HCT116 (cell line): Measurements from ENCODE around the gene SCAI. TPM values are rescaled to one million over a fixed set of nuclear protein-coding genes. Genes with fewer than 3 reads are reported as not detected.

Experiments used
- ATAC-seq: fragments of 200-7000 bp; cut with Tn5 transposase; 2 replicates; pipeline ENCODE4 v1.9.1; 2020; ENCODE audit warnings: mild to moderate bottlenecking, moderate library complexity
- BruUV-seq: library from RNA; stranded (reverse); fragments of 400-500 nt; replicated peaks from 2 replicates; lab custom pipeline; 2021; lab: Mats Ljungman, UMichigan
- CTCF ChIA-PET: fragments of 300-600 bp; sonication (Branson Sonifier 250); formaldehyde crosslinking; loops from one replicate; lab custom pipeline; 2021; ENCODE audit warnings: antibody characterized with exemption; lab: Charles Lee
- POLR2A ChIA-PET: fragments of 300-600, 350-600 bp; sonication (Branson Sonifier 250); formaldehyde crosslinking; loops from one replicate; lab custom pipeline; 2021; ENCODE audit warnings: antibody characterized with exemption; lab: Charles Lee
- RAD21 ChIA-PET, 2 experiments: fragments of 300-600 bp; sonication (Branson Sonifier 250); formaldehyde crosslinking; loops; one replicate each; lab custom pipeline; 2023; ENCODE audit warnings: low total read pairs in 2 of 2; ENCODE audit not compliant: uncharacterized antibody in 2 of 2, unreplicated experiment in 2 of 2, low non-redundant PET in 1 of 2; lab: Charles Lee
- DNase-seq: peaks from one replicate; pipeline ENCODE4 v3.0.0-alpha.2; 2010; ENCODE audit warnings: low read depth, low spot score
- H2AFZ ChIP-seq: fragments of 200-600 bp; shearing (Covaris generic), sonication (generic); 2 replicates; pipeline ENCODE4 v1.6.1; 2017; ENCODE audit warnings: low read depth, mixed run types, mixed read lengths, antibody characterized with exemption, low read length; ENCODE audit not compliant: poor library complexity, severe bottlenecking
- H3K27ac ChIP-seq: 2 replicates; pipeline ENCODE4 v1.5.1; 2012; ENCODE audit warnings: low read depth, low read length
- H3K27me3 ChIP-seq: fragments of 200-600 bp; sonication (generic); 2 replicates; pipeline ENCODE4 v1.6.1; 2016; ENCODE audit warnings: mixed run types, low read length, mixed read lengths; ENCODE audit not compliant: insufficient read depth
- H3K36me3 ChIP-seq, 2 experiments: fragments of 200-500 bp in 1 of 2; fragments of 200-600 bp in 1 of 2; sonication (Bioruptor generic) in 1 of 2; sonication (generic) in 1 of 2; 2 replicates each; pipeline versions ENCODE4 v1.5.1 to v1.6.1; 2014 to 2016; ENCODE audit warnings: low read length in 2 of 2, inconsistent platforms in 1 of 2, mixed read lengths in 1 of 2, mixed run types in 1 of 2; ENCODE audit not compliant: insufficient read depth in 2 of 2, control insufficient read depth in 1 of 2
- H3K4me1 ChIP-seq, 2 experiments: fragments of 200-600 bp in 1 of 2; sonication (generic) in 1 of 2; 2 replicates each; pipeline versions ENCODE4 v1.5.1 to v1.6.1; 2012 to 2017; ENCODE audit warnings: low read length in 2 of 2, inconsistent platforms in 1 of 2, mild to moderate bottlenecking in 1 of 2, mixed read lengths in 1 of 2, mixed run types in 1 of 2, moderate library complexity in 1 of 2; ENCODE audit not compliant: insufficient read depth in 2 of 2, control insufficient read depth in 1 of 2
- H3K4me2 ChIP-seq: fragments of 200-600 bp; sonication (generic); 2 replicates; pipeline ENCODE4 v1.6.1; 2017; ENCODE audit warnings: mixed run types, low read length, mixed read lengths
- H3K4me3 ChIP-seq, 2 experiments: fragments of 200-600 bp in 1 of 2; sonication (generic) in 1 of 2; replicated peaks in 1 of 2; 2 replicates each; pipeline ENCODE4 v1.5.1; 2011 to 2016; ENCODE audit warnings: low read length in 2 of 2, control low read depth in 1 of 2, low read depth in 1 of 2, mild to moderate bottlenecking in 1 of 2, mixed read lengths in 1 of 2, mixed run types in 1 of 2
- H3K79me2 ChIP-seq: fragments of 200-600 bp; sonication (generic); 2 replicates; pipeline ENCODE4 v1.6.1; 2017; ENCODE audit warnings: mild to moderate bottlenecking, mixed run types, low read length, moderate library complexity, mixed read lengths; ENCODE audit not compliant: insufficient read depth
- H3K9ac ChIP-seq: fragments of 200-600 bp; sonication (generic); 2 replicates; pipeline ENCODE4 v1.6.1; 2016; ENCODE audit warnings: low read length, mixed read lengths
- H3K9me2 ChIP-seq: fragments of 200-600 bp; sonication (generic), shearing (Covaris generic); 2 replicates; pipeline ENCODE4 v1.6.1; 2017; ENCODE audit warnings: mixed run types, mild to moderate bottlenecking, moderate library complexity; ENCODE audit not compliant: insufficient read depth
- H3K9me3 ChIP-seq, 2 experiments: fragments of 200-500 bp in 1 of 2; fragments of 200-600 bp in 1 of 2; sonication (Bioruptor generic) in 1 of 2; sonication (generic) in 1 of 2; 2 replicates each; pipeline ENCODE4 v1.6.1; 2014 to 2017; ENCODE audit warnings: low read length in 2 of 2, mixed read lengths in 2 of 2, inconsistent platforms in 1 of 2, low read depth in 1 of 2, mild to moderate bottlenecking in 1 of 2, mixed run types in 1 of 2, moderate library complexity in 1 of 2; ENCODE audit not compliant: control insufficient read depth in 1 of 2, insufficient read depth in 1 of 2
- H4K20me1 ChIP-seq: fragments of 200-600 bp; sonication (generic), shearing (Covaris generic); 2 replicates; pipeline ENCODE4 v1.6.1; 2017; ENCODE audit warnings: mixed run types, mild to moderate bottlenecking, moderate library complexity; ENCODE audit not compliant: insufficient read depth
- CBX3 ChIP-seq: IDR thresholded peaks from 2 replicates; pipeline ENCODE4 v1.6.1; 2012; ENCODE audit warnings: low read depth
- CEBPB ChIP-seq: IDR thresholded peaks from 2 replicates; pipeline ENCODE4 v1.6.1; 2012; ENCODE audit warnings: low read depth
- EGR1 ChIP-seq: IDR thresholded peaks from 2 replicates; pipeline ENCODE4 v1.6.1; 2012; ENCODE audit warnings: low read depth
- ELF1 ChIP-seq: IDR thresholded peaks from 2 replicates; pipeline ENCODE4 v1.6.1; 2012; ENCODE audit warnings: low read depth, borderline replicate concordance
- EZH2 ChIP-seq: fragments of 200-600 bp; sonication (generic); IDR thresholded peaks from 2 replicates; pipeline ENCODE4 v1.6.1; 2017; ENCODE audit warnings: antibody characterized with exemption, mixed run types
- EZH2phosphoT487 ChIP-seq: fragments of 200-600 bp; IDR thresholded peaks from 2 replicates; pipeline ENCODE4 v1.6.1; 2018; ENCODE audit warnings: antibody characterized with exemption, borderline replicate concordance
- FOSL1 ChIP-seq: IDR thresholded peaks from 2 replicates; pipeline ENCODE4 v1.6.1; 2012; ENCODE audit warnings: low read depth
- POLR2A ChIP-seq: IDR thresholded peaks from 2 replicates; pipeline ENCODE4 v1.7.0; 2011; ENCODE audit warnings: borderline replicate concordance; ENCODE audit not compliant: insufficient read depth, insufficient read length; ENCODE audit errors: extremely low read depth
- RAD21 ChIP-seq: IDR thresholded peaks from 2 replicates; pipeline ENCODE4 v1.6.1; 2012; ENCODE audit warnings: low read depth, mild to moderate bottlenecking
- SIN3A ChIP-seq: IDR thresholded peaks from 2 replicates; pipeline ENCODE4 v1.6.1; 2012; ENCODE audit warnings: low read depth
- SP1 ChIP-seq: IDR thresholded peaks from 2 replicates; pipeline ENCODE4 v1.6.1; 2012; ENCODE audit warnings: low read depth
- TCF7L2 ChIP-seq: IDR thresholded peaks from 2 replicates; pipeline ENCODE4 v1.7.0; 2011; ENCODE audit warnings: borderline replicate concordance, inconsistent platforms; ENCODE audit not compliant: insufficient read depth, insufficient read length; ENCODE audit errors: extremely low read depth
- ZBTB33 ChIP-seq: IDR thresholded peaks from 2 replicates; pipeline ENCODE4 v1.6.1; 2011; ENCODE audit warnings: mild to moderate bottlenecking, low read length, moderate library complexity; ENCODE audit not compliant: insufficient replicate concordance; ENCODE audit errors: extremely low read depth
- ZFX ChIP-seq: fragments of 450-650 bp; IDR thresholded peaks from 2 replicates; pipeline ENCODE4 v1.6.1; 2017
- ZNF274 ChIP-seq: fragments of 200-500 bp; sonication (Bioruptor generic); IDR thresholded peaks from 2 replicates; pipeline ENCODE4 v1.6.1; 2014; ENCODE audit warnings: mild to moderate bottlenecking, low read depth, low read length, inconsistent platforms
- intact Hi-C: fragments of 100-400 bp; cut with micrococcal nuclease; formaldehyde crosslinking; loops from 2 replicates; pipeline ENCODE4 v1.10.0; 2022
- total RNA-seq: library from RNA; stranded (reverse); gene quantifications from one replicate; pipeline ENCODE4 v1.2.1, GENCODE V29; 2021; ENCODE audit not compliant: unreplicated experiment
- TF ChIP-seq, protein P1 (sequence below): IDR thresholded peaks from 2 replicates; pipeline ENCODE4 v1.6.1; 2012
- TF ChIP-seq, protein P2 (sequence below): IDR thresholded peaks from 2 replicates; pipeline ENCODE4 v1.6.1; 2012
- TF ChIP-seq, protein P3 (sequence below), 3 experiments: fragments of 200-600 bp in 1 of 3; sonication (generic) in 1 of 3; IDR thresholded peaks in 2 of 3; conservative IDR thresholded peaks in 1 of 3; 2 replicates each; pipeline ENCODE4 v1.5.1; 2012 to 2017; ENCODE audit warnings: low read depth in 2 of 3, low read length in 2 of 3, antibody characterized with exemption in 1 of 3, borderline replicate concordance in 1 of 3, control low read depth in 1 of 3, mild to moderate bottlenecking in 1 of 3, mixed read lengths in 1 of 3, mixed run types in 1 of 3, moderate library complexity in 1 of 3; ENCODE audit not compliant: insufficient read depth in 1 of 3

Gene SCAI
- total RNA-seq, 1 experiment from 2014 or later: 14.0 TPM

DNA sequence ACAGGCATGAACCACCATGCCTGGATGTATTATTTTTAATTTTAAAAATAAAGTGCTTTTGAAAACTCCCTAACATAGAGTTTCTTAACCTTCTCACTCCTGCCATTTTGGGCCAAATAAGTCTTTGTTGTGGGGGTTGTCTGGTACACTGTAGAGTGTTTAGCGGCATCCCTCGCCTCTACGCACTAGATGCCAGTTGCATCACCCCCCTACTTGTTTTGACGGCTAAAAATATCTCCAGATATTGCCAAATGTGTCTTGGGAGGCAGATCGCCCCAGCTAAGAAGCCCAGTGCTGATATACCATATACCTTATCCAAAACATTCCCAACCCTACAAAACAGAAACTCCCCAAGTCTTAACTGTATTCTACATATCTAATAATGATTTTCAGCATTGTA, 54.6 kb downstream of the SCAI start:
- CTCF ChIA-PET: no interaction called here
- Histone ChIP-seq H3K4me3 (no peak overlapping the region), H3K9me2 (no peaks in the 10 kb centered on the region), H3K79me2 (peaks cover 5% of the 10 kb centered on the region; the same call in 1 of the 2 replicates), H3K27ac (no peak overlapping the region), H3K4me1 (no peaks in the 10 kb centered on the region), H3K27me3 (no peaks in the 10 kb centered on the region), H3K36me3 (no peaks in the 10 kb centered on the region), H3K4me2 (no peak overlapping the region), H3K9me3 (no peaks in the 10 kb centered on the region), H4K20me1 (no peaks in the 10 kb centered on the region), H3K9ac (no peak overlapping the region), H2AFZ (no peak overlapping the region)
- POLR2A ChIA-PET: no interaction called here
- TF ChIP-seq ZFX (no peak), RAD21 (no peak), ELF1 (no peak), SIN3A (no peak), ZBTB33 (no peak), CBX3 (no peak), CEBPB (no peak), TCF7L2 (no peak), EZH2phosphoT487 (no peak), SP1 (no peak), POLR2A (no peak), EZH2 (no peak), EGR1 (no peak), FOSL1 (no peak), ZNF274 (no peak)
- TF ChIP-seq, protein P1, sequence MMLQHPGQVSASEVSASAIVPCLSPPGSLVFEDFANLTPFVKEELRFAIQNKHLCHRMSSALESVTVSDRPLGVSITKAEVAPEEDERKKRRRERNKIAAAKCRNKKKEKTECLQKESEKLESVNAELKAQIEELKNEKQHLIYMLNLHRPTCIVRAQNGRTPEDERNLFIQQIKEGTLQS: no peak
- TF ChIP-seq, protein P2, sequence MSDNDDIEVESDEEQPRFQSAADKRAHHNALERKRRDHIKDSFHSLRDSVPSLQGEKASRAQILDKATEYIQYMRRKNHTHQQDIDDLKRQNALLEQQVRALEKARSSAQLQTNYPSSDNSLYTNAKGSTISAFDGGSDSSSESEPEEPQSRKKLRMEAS: no peak
- TF ChIP-seq, protein P3, sequence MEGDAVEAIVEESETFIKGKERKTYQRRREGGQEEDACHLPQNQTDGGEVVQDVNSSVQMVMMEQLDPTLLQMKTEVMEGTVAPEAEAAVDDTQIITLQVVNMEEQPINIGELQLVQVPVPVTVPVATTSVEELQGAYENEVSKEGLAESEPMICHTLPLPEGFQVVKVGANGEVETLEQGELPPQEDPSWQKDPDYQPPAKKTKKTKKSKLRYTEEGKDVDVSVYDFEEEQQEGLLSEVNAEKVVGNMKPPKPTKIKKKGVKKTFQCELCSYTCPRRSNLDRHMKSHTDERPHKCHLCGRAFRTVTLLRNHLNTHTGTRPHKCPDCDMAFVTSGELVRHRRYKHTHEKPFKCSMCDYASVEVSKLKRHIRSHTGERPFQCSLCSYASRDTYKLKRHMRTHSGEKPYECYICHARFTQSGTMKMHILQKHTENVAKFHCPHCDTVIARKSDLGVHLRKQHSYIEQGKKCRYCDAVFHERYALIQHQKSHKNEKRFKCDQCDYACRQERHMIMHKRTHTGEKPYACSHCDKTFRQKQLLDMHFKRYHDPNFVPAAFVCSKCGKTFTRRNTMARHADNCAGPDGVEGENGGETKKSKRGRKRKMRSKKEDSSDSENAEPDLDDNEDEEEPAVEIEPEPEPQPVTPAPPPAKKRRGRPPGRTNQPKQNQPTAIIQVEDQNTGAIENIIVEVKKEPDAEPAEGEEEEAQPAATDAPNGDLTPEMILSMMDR (IDR thresholded peaks at IDR 0.05 in 2 of 3, conservative IDR thresholded peaks at IDR 0.05 in 1 of 3; ENCODE audit: borderline replicate concordance in 1 of 3, insufficient read depth in 1 of 3, low read depth in 2 of 3, low read length in 2 of 3): no peak
- BruUV-seq: no TSS peak
- ATAC-seq: no peak
- RAD21 ChIA-PET: no interaction called here
- no peak for DNase-seq
- intact Hi-C loops: no loop called here
